Mucosa of rectum (tissue), 2 donors: ENCODE results near the gene IL17D.
"Not testable (repeated sequence)": the region's sequence is repeated elsewhere in the genome, so short reads cannot be mapped to it uniquely, and the experiment has no call there.

Source experiments
- H3K27ac ChIP-seq, 2 donors: one replicate each; pipeline ENCODE4 v1.7.0; 2013; ENCODE audit warnings: inconsistent platforms in 2 of 2, low read depth in 2 of 2, low read length in 2 of 2
- H3K27me3 ChIP-seq, 2 donors: one replicate each; pipeline ENCODE4 v1.7.0; 2013; ENCODE audit warnings: low read length in 2 of 2; ENCODE audit not compliant: control insufficient read depth in 2 of 2, insufficient read depth in 2 of 2
- H3K36me3 ChIP-seq, 2 donors: one replicate each; pipeline ENCODE4 v1.7.0; 2013; ENCODE audit warnings: low read length in 2 of 2; ENCODE audit not compliant: control insufficient read depth in 2 of 2, insufficient read depth in 2 of 2
- H3K4me1 ChIP-seq, 2 donors: one replicate each; pipeline ENCODE4 v1.7.0; 2013; ENCODE audit warnings: low read length in 2 of 2, mild to moderate bottlenecking in 1 of 2; ENCODE audit not compliant: control insufficient read depth in 2 of 2, insufficient read depth in 2 of 2
- H3K4me3 ChIP-seq, 2 donors: one replicate each; pipeline ENCODE4 v1.7.0; 2013; ENCODE audit warnings: low read length in 2 of 2
- H3K9ac ChIP-seq, 2 donors: one replicate each; pipeline ENCODE4 v1.7.0; 2013; ENCODE audit warnings: low read length in 2 of 2, low read depth in 1 of 2, mild to moderate bottlenecking in 1 of 2
- H3K9me3 ChIP-seq, 2 donors: one replicate each; pipeline ENCODE4 v1.7.0; 2013; ENCODE audit warnings: low read length in 2 of 2; ENCODE audit not compliant: control insufficient read depth in 2 of 2
- donor health status: healthy.
- donor health status: Normal muscosa, but diverticular disease.

The IL17D gene

DNA sequence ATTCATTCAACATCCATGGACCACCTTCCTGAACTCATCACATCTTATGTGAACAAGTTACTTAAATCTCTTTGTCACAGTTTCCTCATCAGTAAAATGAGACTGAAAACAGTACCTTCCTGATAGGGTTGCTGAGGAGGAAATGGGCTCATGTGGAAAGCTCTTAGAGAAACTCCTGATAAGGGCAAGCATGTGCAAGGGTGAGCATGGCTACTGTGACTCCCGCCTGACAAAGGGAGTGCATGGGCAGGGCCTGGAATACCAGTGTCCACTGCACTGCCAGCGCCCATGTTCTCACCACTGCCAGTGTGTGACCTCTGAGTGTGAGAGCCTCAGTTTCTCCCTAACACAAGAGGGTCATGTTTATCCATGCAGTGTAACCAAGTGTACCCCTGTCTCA lies 27.3 kb upstream of the IL17D start:
- peaks cover 0 to 5% of the 10 kb centered on the region in 2 donors for H3K36me3 ChIP-seq
- H3K27me3 ChIP-seq, result no peaks in the 10 kb centered on the region
- H3K4me3 ChIP-seq, result no peak overlapping the region
- H3K9me3 ChIP-seq, result no peaks in the 10 kb centered on the region
- H3K4me1 ChIP-seq, result no peaks in the 10 kb centered on the region
- H3K9ac ChIP-seq, result no peak overlapping the region
- no peak overlapping the region for H3K27ac ChIP-seq

GRCh38 chr13:20678606-20679005 lies 24.9 kb upstream of the IL17D start:
- not testable (repeated sequence) for H3K4me1 ChIP-seq, H3K9ac ChIP-seq, H3K27me3 ChIP-seq, H3K4me3 ChIP-seq, H3K9me3 ChIP-seq, H3K27ac ChIP-seq, H3K36me3 ChIP-seq

- no peak overlapping the region for H3K9ac ChIP-seq
Measured at GRCh38 chr13:20679879-20680278, 23.6 kb upstream of the IL17D start.

GRCh38 chr13:20680416-20681080 lies 23.0 kb upstream of the IL17D start:
- Histone ChIP-seq H3K9ac (no peak overlapping the region), H3K4me1 (no peaks in the 10 kb centered on the region), H3K36me3 (peaks cover 0 to 3% of the 10 kb centered on the region in 2 donors), H3K9me3 (no peaks in the 10 kb centered on the region), H3K27ac (no peak overlapping the region), H3K4me3 (no peak overlapping the region), H3K27me3 (no peaks in the 10 kb centered on the region)

More at GRCh38 chr13:20679879-20680278, 23.6 kb upstream of the IL17D start:
- Histone ChIP-seq H3K4me1 (no peaks in the 10 kb centered on the region), H3K36me3 (peaks cover 0 to 3% of the 10 kb centered on the region in 2 donors), H3K9me3 (no peaks in the 10 kb centered on the region), H3K27me3 (no peaks in the 10 kb centered on the region), H3K27ac (no peak overlapping the region), H3K4me3 (no peak overlapping the region)

GRCh38 chr13:20681481-20681880 lies 22.0 kb upstream of the IL17D start:
- not testable (repeated sequence) for H3K27me3 ChIP-seq, H3K9me3 ChIP-seq, H3K4me1 ChIP-seq, H3K9ac ChIP-seq, H3K27ac ChIP-seq, H3K36me3 ChIP-seq, H3K4me3 ChIP-seq

- H3K9me3 ChIP-seq, result no peaks in the 10 kb centered on the region
Measured at GRCh38 chr13:20682061-20682460, 21.4 kb upstream of the IL17D start.

DNA sequence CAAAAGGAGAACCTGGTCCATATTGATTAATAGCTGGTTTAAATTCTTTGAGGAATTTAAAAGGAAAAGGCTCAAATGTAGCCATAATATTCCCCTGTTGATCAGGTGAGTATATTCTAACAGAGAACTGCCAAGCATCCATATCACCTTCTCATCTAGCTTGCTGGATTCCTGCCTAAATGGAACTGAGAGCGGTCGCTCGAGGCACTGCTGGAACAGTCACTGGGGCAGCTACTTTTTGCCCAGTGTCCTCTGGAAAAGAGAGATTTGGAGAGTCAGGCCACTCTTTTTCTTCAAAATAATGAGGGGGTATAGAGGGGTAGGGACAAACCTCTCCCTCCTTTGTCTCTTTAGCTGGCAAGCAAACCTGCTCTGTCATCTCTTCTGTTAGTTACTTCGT lies 19.5 kb upstream of the IL17D start:
- Histone ChIP-seq H3K36me3 (no peaks in the 10 kb centered on the region), H3K27ac (no peak overlapping the region), H3K9ac (no peak overlapping the region), H3K4me1 (no peaks in the 10 kb centered on the region), H3K4me3 (no peak overlapping the region), H3K9me3 (no peaks in the 10 kb centered on the region), H3K27me3 (no peaks in the 10 kb centered on the region)

More at GRCh38 chr13:20682061-20682460, 21.4 kb upstream of the IL17D start:
- Histone ChIP-seq H3K27me3 (no peaks in the 10 kb centered on the region), H3K9ac (no peak overlapping the region), H3K27ac (no peak overlapping the region), H3K4me1 (no peaks in the 10 kb centered on the region), H3K4me3 (no peak overlapping the region), H3K36me3 (no peaks in the 10 kb centered on the region)

- H3K9ac ChIP-seq, result no peak overlapping the region
- H3K27me3 ChIP-seq, result no peaks in the 10 kb centered on the region
- H3K4me3 ChIP-seq, result no peak overlapping the region
- no peaks in the 10 kb centered on the region for H3K9me3 ChIP-seq
- H3K36me3 ChIP-seq, result no peaks in the 10 kb centered on the region
- H3K4me1 ChIP-seq, result no peaks in the 10 kb centered on the region
- H3K27ac ChIP-seq, result no peak overlapping the region
Measured at GRCh38 chr13:20684546-20684945, 19.0 kb upstream of the IL17D start.

DNA sequence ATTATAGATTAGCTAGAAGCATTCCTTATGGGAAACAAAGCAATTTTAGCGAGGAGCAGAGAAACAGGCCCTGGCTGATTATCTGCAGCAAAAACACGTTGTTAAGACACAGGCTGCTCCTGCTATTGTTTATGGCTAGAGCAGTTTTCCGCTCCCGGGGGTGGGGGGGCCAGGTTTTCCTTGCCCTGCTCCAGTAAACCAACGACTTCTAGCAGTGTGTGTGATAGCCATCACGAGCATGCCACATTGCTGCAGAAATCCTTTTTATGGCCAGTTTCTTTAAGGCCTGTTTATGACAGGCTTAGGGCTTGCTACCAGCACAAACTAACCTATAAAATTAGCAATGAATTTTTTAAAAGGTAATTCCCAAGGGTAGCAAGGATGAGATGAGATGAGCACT lies 18.4 kb upstream of the IL17D start:
- Histone ChIP-seq H3K4me3 (no peak overlapping the region), H3K27me3 (no peaks in the 10 kb centered on the region), H3K27ac (no peak overlapping the region)

GRCh38 chr13:20686167-20686566 lies 17.3 kb upstream of the IL17D start:
- no peak overlapping the region for H3K9ac ChIP-seq
- no peaks in the 10 kb centered on the region for H3K27me3 ChIP-seq
- H3K27ac ChIP-seq, result no peak overlapping the region
- no peaks in the 10 kb centered on the region for H3K4me1 ChIP-seq
- H3K4me3 ChIP-seq, result no peak overlapping the region
- H3K9me3 ChIP-seq, result no peaks in the 10 kb centered on the region
- H3K36me3 ChIP-seq, result no peaks in the 10 kb centered on the region

More for the DNA sequence above, 18.4 kb upstream of the IL17D start:
- Histone ChIP-seq H3K36me3 (no peaks in the 10 kb centered on the region), H3K4me1 (no peaks in the 10 kb centered on the region), H3K9ac (no peak overlapping the region), H3K9me3 (no peaks in the 10 kb centered on the region)
